Transverse colon (tissue), 4 donors: ENCODE measurements around the gene DCLRE1B. TPM values are rescaled to one million over a fixed set of nuclear protein-coding genes. Genes with fewer than 3 reads are reported as not detected.

Experiments
- DNase-seq: peaks from one replicate; pipeline ENCODE4 v3.0.0-alpha.2; 2019
- H3K27ac ChIP-seq, 4 donors: fragments of 200-600 bp; sonication (generic); 2 replicates each; pipeline ENCODE4 v1.5.1; 2016 to 2018; ENCODE audit warnings: inconsistent platforms in 4 of 4
- H3K27me3 ChIP-seq: fragments of 200-600 bp; sonication (generic); 2 replicates; pipeline ENCODE4 v1.5.1; 2017; ENCODE audit warnings: inconsistent platforms
- H3K36me3 ChIP-seq, 4 donors: fragments of 200-600 bp; sonication (generic); 2 replicates each; pipeline ENCODE4 v1.5.1; 2017 to 2019; ENCODE audit warnings: inconsistent platforms in 4 of 4
- H3K4me1 ChIP-seq, 4 donors: fragments of 200-600 bp; sonication (generic); 2 replicates each; pipeline ENCODE4 v1.5.1; 2017 to 2020; ENCODE audit warnings: inconsistent platforms in 4 of 4
- H3K4me3 ChIP-seq, 4 donors: fragments of 200-600 bp; sonication (generic); 1 replicate in 1 of 4; 2 replicates in 3 of 4; pipeline versions ENCODE4 v1.5.1 to v1.6.1; 2017 to 2019; ENCODE audit warnings: inconsistent platforms in 4 of 4
- H3K9me3 ChIP-seq, 2 donors: fragments of 200-600 bp; sonication (generic); 2 replicates each; pipeline ENCODE4 v1.5.1; 2017 to 2019; ENCODE audit warnings: inconsistent platforms in 2 of 2
- EP300 ChIP-seq: sonication (generic); formaldehyde crosslinking; IDR thresholded peaks from one replicate; pipeline ENCODE4 v1.6.1; 2017; ENCODE audit warnings: antibody characterized with exemption, low read depth
- POLR2A ChIP-seq: fragments of 450-650 bp; IDR thresholded peaks from one replicate; pipeline ENCODE4 v1.6.1; 2016; ENCODE audit warnings: antibody characterized with exemption, mild to moderate bottlenecking, moderate library complexity
- POLR2AphosphoS5 ChIP-seq, 3 donors: sonication (generic); formaldehyde crosslinking; IDR thresholded peaks; one replicate each; pipeline ENCODE4 v1.6.1; 2016; ENCODE audit warnings: antibody characterized with exemption in 3 of 3
- WGBS, 2 donors: methylation state at CpG; one replicate each; pipeline ENCODE4 v1.1.5; 2018; ENCODE audit warnings: low coverage in 1 of 2; 5-methylcytosine and 5-hydroxymethylcytosine counted together
- in situ Hi-C, 4 donors: fragments of 200-750 bp; cut with MboI; loops; one replicate each; pipeline versions ENCODE4 v1.15.0 to v1.15.1; 2017; ENCODE audit warnings: low sequenced_read_pairs in 3 of 4, low pct_ligation_motif_present in 1 of 4, low pct_unique_long_range_greater_than_20kb in 1 of 4
- intact Hi-C: fragments of 100-400 bp; cut with DNase I; formaldehyde crosslinking; loops from one replicate; pipeline ENCODE4 v1.15.1; 2023; ENCODE audit warnings: low total_unique reads
- total RNA-seq, 4 donors: library from RNA; depleted of rRNA; stranded (reverse); fragments of >200 nt; gene quantifications; one replicate each; pipeline ENCODE4 v1.1.0, GENCODE V29; 2016
- TF ChIP-seq, protein P1 (sequence below), 5 experiments: fragments of 200-600 bp in 3 of 5; fragments of 450-650 bp in 2 of 5; sonication (generic) in 3 of 5; IDR thresholded peaks; 1 replicate in 2 of 5; 2 replicates in 3 of 5; pipeline ENCODE4 v1.5.1; 2016 to 2017; ENCODE audit warnings: antibody characterized with exemption in 5 of 5, inconsistent platforms in 3 of 5, mild to moderate bottlenecking in 2 of 5, moderate library complexity in 1 of 5

DCLRE1B gene
- total RNA-seq, 4 donors from 2014 or later, result 2.4 to 6.2 (median 2.9) TPM; not detected in 1

DNA sequence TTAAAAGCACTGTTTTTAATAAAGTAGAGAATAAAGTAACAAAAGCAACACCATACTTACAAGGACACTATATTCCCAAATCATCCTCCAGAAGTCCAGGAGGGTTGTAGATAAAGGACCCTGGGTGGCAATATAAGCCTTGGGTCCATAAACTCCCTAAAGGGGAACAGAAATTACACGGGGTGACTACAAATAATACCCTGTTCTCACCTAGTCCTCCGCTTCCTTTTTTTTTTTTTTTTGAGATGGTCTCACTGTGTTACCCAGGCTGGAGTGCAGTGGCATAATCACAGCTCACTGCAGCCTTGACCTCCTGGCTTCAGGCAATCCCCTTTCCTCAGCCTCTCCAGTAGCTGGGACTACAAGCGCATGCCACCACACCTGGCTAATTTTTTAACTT is 46.7 kb upstream of the DCLRE1B start:
- Histone ChIP-seq H3K36me3 (no peaks in the 10 kb centered on the region), H3K9me3 (no peaks in the 10 kb centered on the region), H3K27me3 (no peaks in the 10 kb centered on the region), H3K4me1 (peaks cover 0 to 20% (median 0%) of the 10 kb centered on the region in 4 donors), H3K27ac (no peak overlapping the region), H3K4me3 (no peak overlapping the region)
- 67 to 72% methylated on average over 2 to 3 of the region's 3 CpGs for WGBS, 2 donors
- in situ Hi-C loops, result no loop called here
- DNase-seq, result no peak
- intact Hi-C loops, result no loop called here
- no peak for TF ChIP-seq POLR2AphosphoS5 (IDR thresholded peaks at IDR 0.05)
- TF ChIP-seq, protein P1, sequence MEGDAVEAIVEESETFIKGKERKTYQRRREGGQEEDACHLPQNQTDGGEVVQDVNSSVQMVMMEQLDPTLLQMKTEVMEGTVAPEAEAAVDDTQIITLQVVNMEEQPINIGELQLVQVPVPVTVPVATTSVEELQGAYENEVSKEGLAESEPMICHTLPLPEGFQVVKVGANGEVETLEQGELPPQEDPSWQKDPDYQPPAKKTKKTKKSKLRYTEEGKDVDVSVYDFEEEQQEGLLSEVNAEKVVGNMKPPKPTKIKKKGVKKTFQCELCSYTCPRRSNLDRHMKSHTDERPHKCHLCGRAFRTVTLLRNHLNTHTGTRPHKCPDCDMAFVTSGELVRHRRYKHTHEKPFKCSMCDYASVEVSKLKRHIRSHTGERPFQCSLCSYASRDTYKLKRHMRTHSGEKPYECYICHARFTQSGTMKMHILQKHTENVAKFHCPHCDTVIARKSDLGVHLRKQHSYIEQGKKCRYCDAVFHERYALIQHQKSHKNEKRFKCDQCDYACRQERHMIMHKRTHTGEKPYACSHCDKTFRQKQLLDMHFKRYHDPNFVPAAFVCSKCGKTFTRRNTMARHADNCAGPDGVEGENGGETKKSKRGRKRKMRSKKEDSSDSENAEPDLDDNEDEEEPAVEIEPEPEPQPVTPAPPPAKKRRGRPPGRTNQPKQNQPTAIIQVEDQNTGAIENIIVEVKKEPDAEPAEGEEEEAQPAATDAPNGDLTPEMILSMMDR (IDR thresholded peaks at IDR 0.05), result no peak
- no peak for TF ChIP-seq POLR2A
- TF ChIP-seq EP300, result no peak

DNA sequence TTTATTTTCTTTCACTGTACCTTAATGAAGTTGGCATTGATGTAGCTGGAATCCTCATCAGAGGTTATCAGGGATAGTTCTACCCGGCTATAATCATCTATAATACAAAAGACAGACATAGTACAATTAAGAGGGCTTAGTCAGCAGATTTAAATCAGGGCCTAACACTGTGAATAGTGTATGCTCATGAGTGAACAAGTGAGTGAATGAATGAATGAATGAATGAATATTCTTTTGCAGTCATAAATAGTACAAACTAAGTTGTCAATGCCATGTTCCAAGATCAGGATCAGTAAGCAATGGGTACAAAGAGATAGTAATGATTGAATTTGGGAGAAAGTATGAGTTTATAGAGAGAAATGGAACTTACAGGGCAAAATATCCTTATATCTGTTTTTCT is 46.1 kb upstream of the DCLRE1B start:
- no peak overlapping the region for H3K4me3 ChIP-seq
- peaks cover 0 to 20% (median 0%) of the 10 kb centered on the region in 4 donors for H3K4me1 ChIP-seq
- TF ChIP-seq, protein P1 (IDR thresholded peaks at IDR 0.05), result no peak
- TF ChIP-seq EP300 (no peak), POLR2A (no peak), POLR2AphosphoS5 (IDR thresholded peaks at IDR 0.05) (no peak)
- no peak for DNase-seq
- 73 to 88% methylated on average over 1 of the region's 1 CpG for WGBS, 2 donors
- peak overlapping the region in 2 of 4 donors; percentile 2 to 11 for H3K27ac ChIP-seq
- in situ Hi-C loops, result no loop called here
- no peaks in the 10 kb centered on the region for H3K9me3 ChIP-seq
- no peaks in the 10 kb centered on the region for H3K27me3 ChIP-seq
- intact Hi-C loops, result no loop called here
- no peaks in the 10 kb centered on the region for H3K36me3 ChIP-seq

- in situ Hi-C loops, result no loop called here
- H3K9me3 ChIP-seq, result no peaks in the 10 kb centered on the region
- H3K27me3 ChIP-seq, result no peaks in the 10 kb centered on the region
- peak overlapping the region in 3 of 4 donors; percentile 2 to 26 (median 16) for H3K27ac ChIP-seq
- no peaks in the 10 kb centered on the region for H3K36me3 ChIP-seq
- intact Hi-C loops, result no loop called here
- no peak for DNase-seq
- H3K4me1 ChIP-seq, result peaks cover 0 to 20% (median 0%) of the 10 kb centered on the region in 4 donors
- TF ChIP-seq POLR2AphosphoS5 (IDR thresholded peaks at IDR 0.05) (no peak), EP300 (no peak), POLR2A (no peak)
- TF ChIP-seq, protein P1 (IDR thresholded peaks at IDR 0.05), result no peak
- WGBS, 2 donors, result 57 to 59% methylated on average over 3 of the region's 3 CpGs
- no peak overlapping the region for H3K4me3 ChIP-seq
Observed at GRCh38 chr1:113859478-113860175, 45.5 kb upstream of the DCLRE1B start.

DNA sequence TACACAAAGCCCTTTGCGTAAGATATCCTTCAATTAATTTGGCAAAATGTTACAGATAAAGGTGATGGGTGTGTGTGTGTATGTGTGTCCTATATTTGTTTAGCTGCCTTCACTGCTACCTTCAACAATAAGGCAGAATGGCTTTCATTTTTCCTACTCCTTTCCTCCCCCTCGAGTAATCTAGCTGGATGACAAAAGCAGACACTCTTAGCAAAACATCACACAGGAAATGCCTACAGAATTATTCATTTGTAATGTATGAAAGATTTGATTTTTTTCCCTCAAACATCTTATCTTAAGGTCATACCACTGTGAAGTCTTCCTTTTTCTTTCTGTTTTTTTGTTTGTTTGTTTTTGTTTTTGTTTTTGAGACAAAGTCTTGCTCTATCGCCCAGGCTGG is 44.2 kb upstream of the DCLRE1B start:
- intact Hi-C loops (no loop called here), in situ Hi-C loops (no loop called here)
- WGBS, 2 donors, result 63 to 67% methylated on average over 3 of the region's 3 CpGs
- no peaks in the 10 kb centered on the region for H3K9me3 ChIP-seq
- H3K4me1 ChIP-seq, result peaks cover 0 to 20% (median 0%) of the 10 kb centered on the region in 4 donors
- TF ChIP-seq POLR2AphosphoS5 (IDR thresholded peaks at IDR 0.05) (no peak), EP300 (no peak), POLR2A (no peak)
- TF ChIP-seq, protein P1 (IDR thresholded peaks at IDR 0.05), result no peak
- DNase-seq, result no peak
- H3K27ac ChIP-seq, result peak overlapping the region in 1 of 4 donors; percentile 16
- no peaks in the 10 kb centered on the region for H3K27me3 ChIP-seq
- no peak overlapping the region for H3K4me3 ChIP-seq
- H3K36me3 ChIP-seq, result no peaks in the 10 kb centered on the region
